BJ (cell line): ENCODE results near the gene CASR. TPM values are rescaled to one million over a fixed set of nuclear protein-coding genes. Genes with fewer than 3 reads are reported as not detected.
"Not testable (repeated sequence)": the region's sequence is repeated elsewhere in the genome, so short reads cannot be mapped to it uniquely, and the experiment has no call there.

Experiments used
- CTCF ChIA-PET: fragments of 350-600 bp; formaldehyde crosslinking; extraction: SDS; loops from one replicate; lab custom pipeline; 2021; ENCODE audit warnings: antibody characterized with exemption, inconsistent platforms; lab: Yijun Ruan, JAX
- POLR2A ChIA-PET: fragments of 300-600 bp; sonication (Branson Sonifier 250); formaldehyde crosslinking; extraction: SDS; loops from one replicate; lab custom pipeline; 2021; ENCODE audit warnings: antibody characterized with exemption; lab: Charles Lee
- DNase-seq: peaks from one replicate; pipeline ENCODE4 v3.0.0-alpha.2; 2011; ENCODE audit warnings: low read depth
- H3K27me3 ChIP-seq: 2 replicates; pipeline ENCODE4 v1.6.0; 2011; ENCODE audit warnings: low read length; ENCODE audit not compliant: control insufficient read depth, insufficient read depth
- H3K36me3 ChIP-seq: 2 replicates; pipeline ENCODE4 v1.5.1; 2011; ENCODE audit warnings: low read length; ENCODE audit not compliant: control insufficient read depth, insufficient read depth
- H3K4me3 ChIP-seq: 2 replicates; pipeline ENCODE4 v1.5.1; 2011; ENCODE audit warnings: low read depth, mild to moderate bottlenecking, control low read depth, low read length
- polyA minus RNA-seq: library from RNA; depleted of rRNA, polyadenylated mRNA; stranded (reverse); fragments of >200 nt; gene quantifications from 2 replicates; pipeline ENCODE4 v1.2.3, GENCODE V29; 2011; rRNA and poly(A)+ RNA removed
- polyA plus RNA-seq: library from polyadenylated mRNA; depleted of rRNA; stranded (reverse); fragments of >200 nt; gene quantifications from 2 replicates; pipeline ENCODE4 v1.2.3, GENCODE V29; 2011; rRNA removed
- TF ChIP-seq, protein P1 (sequence below): IDR thresholded peaks from 2 replicates; pipeline ENCODE4 v1.5.1; 2011; ENCODE audit warnings: low read depth, mild to moderate bottlenecking, control low read depth, inconsistent platforms, low read length, moderate library complexity; ENCODE audit not compliant: insufficient read depth

The CASR gene, protein sequence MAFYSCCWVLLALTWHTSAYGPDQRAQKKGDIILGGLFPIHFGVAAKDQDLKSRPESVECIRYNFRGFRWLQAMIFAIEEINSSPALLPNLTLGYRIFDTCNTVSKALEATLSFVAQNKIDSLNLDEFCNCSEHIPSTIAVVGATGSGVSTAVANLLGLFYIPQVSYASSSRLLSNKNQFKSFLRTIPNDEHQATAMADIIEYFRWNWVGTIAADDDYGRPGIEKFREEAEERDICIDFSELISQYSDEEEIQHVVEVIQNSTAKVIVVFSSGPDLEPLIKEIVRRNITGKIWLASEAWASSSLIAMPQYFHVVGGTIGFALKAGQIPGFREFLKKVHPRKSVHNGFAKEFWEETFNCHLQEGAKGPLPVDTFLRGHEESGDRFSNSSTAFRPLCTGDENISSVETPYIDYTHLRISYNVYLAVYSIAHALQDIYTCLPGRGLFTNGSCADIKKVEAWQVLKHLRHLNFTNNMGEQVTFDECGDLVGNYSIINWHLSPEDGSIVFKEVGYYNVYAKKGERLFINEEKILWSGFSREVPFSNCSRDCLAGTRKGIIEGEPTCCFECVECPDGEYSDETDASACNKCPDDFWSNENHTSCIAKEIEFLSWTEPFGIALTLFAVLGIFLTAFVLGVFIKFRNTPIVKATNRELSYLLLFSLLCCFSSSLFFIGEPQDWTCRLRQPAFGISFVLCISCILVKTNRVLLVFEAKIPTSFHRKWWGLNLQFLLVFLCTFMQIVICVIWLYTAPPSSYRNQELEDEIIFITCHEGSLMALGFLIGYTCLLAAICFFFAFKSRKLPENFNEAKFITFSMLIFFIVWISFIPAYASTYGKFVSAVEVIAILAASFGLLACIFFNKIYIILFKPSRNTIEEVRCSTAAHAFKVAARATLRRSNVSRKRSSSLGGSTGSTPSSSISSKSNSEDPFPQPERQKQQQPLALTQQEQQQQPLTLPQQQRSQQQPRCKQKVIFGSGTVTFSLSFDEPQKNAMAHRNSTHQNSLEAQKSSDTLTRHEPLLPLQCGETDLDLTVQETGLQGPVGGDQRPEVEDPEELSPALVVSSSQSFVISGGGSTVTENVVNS
- not detected in 2 replicates for polyA plus RNA-seq
- polyA minus RNA-seq: not detected in 2 replicates

DNA sequence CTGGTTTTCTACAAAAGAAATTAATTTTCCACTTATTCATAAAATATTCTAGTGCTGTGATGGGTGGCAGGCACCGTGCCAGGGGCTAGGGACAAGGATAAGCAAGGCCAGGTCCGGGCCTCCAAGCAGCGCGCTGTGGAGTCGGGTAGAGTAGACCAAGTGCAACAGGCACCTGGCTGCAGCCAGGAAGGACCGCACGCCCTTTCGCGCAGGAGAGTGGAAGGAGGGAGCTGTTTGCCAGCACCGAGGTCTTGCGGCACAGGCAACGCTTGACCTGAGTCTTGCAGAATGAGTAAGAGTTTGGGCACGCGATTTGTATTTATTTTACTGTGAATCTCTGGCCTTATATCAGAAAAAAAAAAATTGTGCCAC, at the start of gene CASR:
TSS of gene CASR (plus strand) at position 148 of the 372 bp plus-strand sequence. CDS start 70,522 bp downstream, outside the sequence.
- Histone ChIP-seq H3K4me3 (no peak within 1 kb of the TSS), H3K36me3 (no peaks in the 10 kb centered on the region), H3K27me3 (peaks cover 3% of the 10 kb centered on the region; the same call in 1 of the 2 replicates)
- TF ChIP-seq, protein P1, sequence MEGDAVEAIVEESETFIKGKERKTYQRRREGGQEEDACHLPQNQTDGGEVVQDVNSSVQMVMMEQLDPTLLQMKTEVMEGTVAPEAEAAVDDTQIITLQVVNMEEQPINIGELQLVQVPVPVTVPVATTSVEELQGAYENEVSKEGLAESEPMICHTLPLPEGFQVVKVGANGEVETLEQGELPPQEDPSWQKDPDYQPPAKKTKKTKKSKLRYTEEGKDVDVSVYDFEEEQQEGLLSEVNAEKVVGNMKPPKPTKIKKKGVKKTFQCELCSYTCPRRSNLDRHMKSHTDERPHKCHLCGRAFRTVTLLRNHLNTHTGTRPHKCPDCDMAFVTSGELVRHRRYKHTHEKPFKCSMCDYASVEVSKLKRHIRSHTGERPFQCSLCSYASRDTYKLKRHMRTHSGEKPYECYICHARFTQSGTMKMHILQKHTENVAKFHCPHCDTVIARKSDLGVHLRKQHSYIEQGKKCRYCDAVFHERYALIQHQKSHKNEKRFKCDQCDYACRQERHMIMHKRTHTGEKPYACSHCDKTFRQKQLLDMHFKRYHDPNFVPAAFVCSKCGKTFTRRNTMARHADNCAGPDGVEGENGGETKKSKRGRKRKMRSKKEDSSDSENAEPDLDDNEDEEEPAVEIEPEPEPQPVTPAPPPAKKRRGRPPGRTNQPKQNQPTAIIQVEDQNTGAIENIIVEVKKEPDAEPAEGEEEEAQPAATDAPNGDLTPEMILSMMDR: no peak
- DNase-seq: no peak
- ChIA-PET POLR2A (no interaction called here), CTCF (interaction anchor here (0.9 kb wide), 1 partner anchor 9 kb away, joined by 3 read pairs; no protein-coding TSS in a partner anchor)

DNA sequence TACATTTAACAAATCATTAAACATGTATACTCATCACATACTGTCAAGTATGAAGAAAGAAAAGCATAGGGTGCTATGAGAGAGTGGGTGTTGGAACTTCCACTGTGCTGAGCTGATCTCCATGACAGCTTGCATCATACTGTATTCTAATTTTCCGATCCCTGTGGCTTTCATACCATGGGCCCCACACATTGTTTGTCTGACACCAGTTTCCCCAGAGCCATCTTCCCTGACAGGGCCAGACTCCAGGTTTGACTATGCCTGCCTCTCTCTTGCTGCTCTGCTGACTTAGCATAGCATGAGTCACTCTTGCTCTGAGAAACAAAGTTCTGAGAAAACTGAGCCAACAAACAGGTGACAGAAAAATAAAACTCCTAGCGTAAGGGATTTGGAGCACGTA, 37.0 kb upstream of the CASR start:
- Histone ChIP-seq H3K27me3 (no peaks in the 10 kb centered on the region), H3K4me3 (no peak overlapping the region), H3K36me3 (no peaks in the 10 kb centered on the region)
- POLR2A ChIA-PET: no interaction called here
- CTCF ChIA-PET: no interaction called here
- TF ChIP-seq, protein P1: no peak
- DNase-seq: no peak

DNA sequence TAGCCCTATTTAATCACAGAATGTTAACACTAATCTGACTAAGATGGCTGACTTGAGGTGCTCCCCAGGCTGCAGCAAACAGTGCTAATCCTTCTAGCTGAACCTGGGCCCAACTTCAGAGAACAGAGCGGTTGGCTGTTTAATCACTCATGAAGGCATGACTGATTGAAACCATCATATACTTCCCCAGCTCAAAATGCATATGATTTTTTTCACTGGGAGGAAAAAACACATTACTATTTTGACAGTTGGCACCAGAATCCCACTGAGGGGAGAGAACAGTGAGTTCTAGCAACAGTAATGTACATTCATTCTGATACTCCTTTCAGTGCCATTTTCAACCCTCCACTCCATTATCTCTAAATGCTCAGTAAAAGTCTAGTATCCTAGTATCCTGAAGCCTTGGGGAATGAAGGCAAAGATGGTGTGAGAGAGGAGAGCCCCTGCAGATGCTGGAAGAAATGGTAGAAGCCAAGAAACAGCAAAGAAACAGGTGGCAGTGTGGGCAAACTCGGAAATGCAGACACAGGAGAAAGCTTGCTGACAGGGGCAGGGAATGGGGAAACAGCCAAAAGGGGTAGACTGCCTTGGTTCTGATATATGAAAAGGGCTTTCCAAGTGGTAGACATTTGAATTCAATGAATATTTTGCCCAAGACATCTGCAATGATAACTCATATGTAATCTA, 34.4 kb upstream of the CASR start:
- Histone ChIP-seq H3K36me3 (no peaks in the 10 kb centered on the region; the same call in 1 of the 2 replicates), H3K4me3 (no peak overlapping the region), H3K27me3 (no peaks in the 10 kb centered on the region)
- DNase-seq: no peak
- TF ChIP-seq, protein P1: no peak
- POLR2A ChIA-PET: no interaction called here
- CTCF ChIA-PET: no interaction called here

DNA sequence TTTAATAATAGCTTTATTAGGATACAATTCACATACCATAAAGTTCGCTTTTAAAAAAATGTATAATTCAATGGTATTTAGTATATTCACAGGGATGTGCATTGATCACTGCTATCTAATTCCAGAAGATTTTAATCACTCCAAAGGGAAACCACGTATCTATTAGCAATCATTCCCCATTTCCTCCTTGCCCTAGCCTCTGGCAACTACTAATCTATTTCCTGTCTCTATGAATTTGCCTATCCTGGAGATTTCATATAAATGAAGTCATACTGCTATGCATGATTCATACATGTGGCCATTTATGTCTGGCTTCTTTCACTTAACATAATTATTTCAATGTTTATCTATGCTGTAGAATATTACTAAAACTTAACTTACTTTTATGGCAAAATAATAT, 32.0 kb upstream of the CASR start:
- DNase-seq: no peak
- Histone ChIP-seq H3K36me3 (no peaks in the 10 kb centered on the region; the same call in 1 of the 2 replicates), H3K4me3 (no peak overlapping the region), H3K27me3 (no peaks in the 10 kb centered on the region)
- ChIA-PET CTCF (no interaction called here), POLR2A (no interaction called here)
- TF ChIP-seq, protein P1: no peak

DNA sequence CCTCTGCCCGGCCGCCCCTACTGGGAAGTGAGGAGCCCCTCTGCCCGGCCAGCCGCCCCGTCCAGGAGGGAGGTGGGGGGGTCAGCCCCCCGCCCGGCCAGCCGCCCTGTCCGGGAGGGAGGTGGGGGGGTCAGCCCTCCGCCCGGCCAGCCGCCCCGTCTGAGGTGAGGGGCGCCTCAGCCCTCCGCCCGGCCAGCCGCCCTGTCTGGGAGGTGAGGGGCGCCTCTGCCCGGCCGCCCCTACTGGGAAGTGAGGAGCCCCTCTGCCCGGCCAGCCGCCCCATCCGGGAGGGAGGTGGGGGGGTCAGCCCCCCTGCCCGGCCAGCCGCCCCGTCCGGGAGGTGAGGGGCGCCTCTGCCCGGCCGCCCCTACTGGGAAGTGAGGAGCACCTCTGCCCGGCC, 18.5 kb upstream of the CASR start:
- DNase-seq, H3K36me3 ChIP-seq, H3K4me3 ChIP-seq, POLR2A ChIA-PET, CTCF ChIA-PET, H3K27me3 ChIP-seq: not testable (repeated sequence)
